A172 (cell line): ENCODE data around the gene TRMT13. TPM values are rescaled to one million over a fixed set of nuclear protein-coding genes. Genes with fewer than 3 reads are reported as not detected.

Experiments
- DNase-seq: peaks from one replicate; pipeline ENCODE4 v3.0.0-alpha.2; 2015; ENCODE audit warnings: low spot score
- total RNA-seq: library from RNA; depleted of rRNA; stranded (reverse); fragments of >200 nt; shearing (Covaris generic); gene quantifications from 2 replicates; pipeline ENCODE4 v1.2.3, GENCODE V29; 2014; rRNA removed

Gene TRMT13, protein sequence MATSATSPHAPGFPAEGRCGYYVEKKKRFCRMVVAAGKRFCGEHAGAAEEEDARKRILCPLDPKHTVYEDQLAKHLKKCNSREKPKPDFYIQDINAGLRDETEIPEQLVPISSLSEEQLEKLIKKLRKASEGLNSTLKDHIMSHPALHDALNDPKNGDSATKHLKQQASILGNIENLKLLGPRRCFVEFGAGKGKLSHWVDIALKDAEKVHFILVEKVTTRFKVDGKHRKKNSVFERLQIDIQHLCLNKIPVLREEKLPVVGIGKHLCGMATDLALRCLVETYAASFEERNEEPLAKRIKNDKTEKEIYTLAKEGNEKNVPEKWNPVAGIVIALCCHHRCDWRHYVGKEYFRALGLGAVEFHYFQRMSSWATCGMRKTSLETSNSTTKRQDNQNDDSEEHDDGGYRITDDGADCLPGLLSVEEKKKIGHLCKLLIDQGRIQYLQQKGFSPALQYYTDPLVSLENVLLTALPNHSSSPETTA
- total RNA-seq: 11.7 and 16.0 TPM in 2 replicates

DNA sequence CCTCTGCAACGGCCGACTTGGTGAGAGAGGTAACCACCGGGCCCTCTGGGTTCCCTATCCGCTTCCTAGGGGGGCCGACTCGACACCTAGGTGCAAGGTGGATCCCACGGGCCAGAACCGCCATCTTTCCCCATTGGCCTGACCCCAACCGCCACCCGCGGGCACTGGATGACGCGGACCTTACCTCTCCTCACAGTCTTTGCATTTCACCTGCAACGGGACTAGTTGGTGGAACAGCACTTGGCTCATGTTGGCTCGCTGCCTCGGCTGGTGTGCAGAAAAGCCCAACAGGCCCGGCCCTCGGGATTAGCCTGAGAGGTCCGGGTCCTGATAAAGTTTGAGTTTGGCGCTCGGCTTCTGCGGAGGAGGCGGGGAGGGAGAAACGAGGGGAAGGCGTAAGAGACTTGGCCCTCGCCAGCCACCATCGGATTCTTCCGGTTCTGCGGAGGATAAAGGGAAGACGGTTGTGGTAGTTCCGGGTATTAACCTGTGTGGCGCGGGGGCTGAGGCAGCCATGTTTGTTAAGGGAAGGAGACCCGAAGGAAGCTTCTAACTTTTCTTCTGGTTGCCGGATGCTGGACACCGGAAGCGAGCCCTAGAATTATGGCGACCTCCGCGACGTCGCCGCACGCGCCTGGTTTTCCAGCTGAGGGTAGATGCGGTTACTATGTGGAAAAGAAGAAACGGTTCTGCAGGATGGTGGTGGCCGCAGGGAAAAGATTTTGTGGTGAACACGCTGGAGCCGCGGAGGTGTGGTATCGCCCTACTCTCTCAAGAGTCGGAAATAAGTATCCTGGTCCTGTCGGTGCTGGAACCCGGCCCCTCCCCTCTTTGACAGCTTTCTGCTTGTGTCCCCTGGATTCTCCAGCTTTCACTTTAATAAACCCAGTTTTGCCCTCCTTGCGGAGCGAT lies at the start of gene TRMT13, which contains the start of gene SASS6:
TSS of gene TRMT13 (plus strand) at position 598 of the 912 bp plus-strand sequence. CDS start at position 604, 6 bp downstream.
TSS of gene SASS6 (minus strand) at position 365 of the 912 bp plus-strand sequence. CDS start at position 249, 116 bp downstream.
- peak; percentile 97 for DNase-seq

DNA sequence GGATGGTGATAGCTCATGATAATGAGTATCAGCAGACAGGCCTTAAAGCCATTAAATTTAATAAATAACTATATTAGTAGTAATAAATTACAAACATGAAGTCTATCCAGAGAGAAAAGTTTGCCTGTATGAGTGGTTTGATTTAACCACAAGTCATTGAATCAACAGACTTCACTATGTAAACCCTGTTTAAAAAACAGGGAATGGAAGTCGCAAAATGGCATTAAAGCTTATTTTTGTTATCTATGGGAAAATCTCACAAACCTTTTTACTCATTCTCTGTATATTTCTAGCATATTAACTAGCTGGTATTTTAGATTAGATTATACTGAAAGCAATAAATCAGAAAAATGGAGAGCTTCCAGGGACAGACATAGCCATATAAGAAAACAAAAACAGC lies 45.6 kb upstream of the TRMT13 start:
- no peak for DNase-seq

DNA sequence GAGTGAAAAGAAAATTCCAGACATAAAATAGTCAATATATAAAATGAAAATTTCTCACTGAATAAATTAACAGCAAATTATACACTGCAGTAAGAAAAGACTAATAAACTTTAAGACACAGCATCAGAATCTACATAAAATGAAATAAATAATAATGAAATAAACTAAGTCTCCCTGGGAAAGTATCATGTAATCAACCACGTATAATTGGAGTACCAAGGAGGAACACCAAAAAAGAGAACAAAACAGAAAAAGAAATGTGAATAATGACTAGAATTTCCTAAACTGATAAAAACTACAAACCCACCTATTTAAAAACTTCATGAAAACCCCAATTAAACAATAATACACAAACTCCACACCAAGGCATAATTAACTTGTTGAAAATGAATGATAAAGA lies 43.9 kb upstream of the TRMT13 start:
- DNase-seq: no peak

DNA sequence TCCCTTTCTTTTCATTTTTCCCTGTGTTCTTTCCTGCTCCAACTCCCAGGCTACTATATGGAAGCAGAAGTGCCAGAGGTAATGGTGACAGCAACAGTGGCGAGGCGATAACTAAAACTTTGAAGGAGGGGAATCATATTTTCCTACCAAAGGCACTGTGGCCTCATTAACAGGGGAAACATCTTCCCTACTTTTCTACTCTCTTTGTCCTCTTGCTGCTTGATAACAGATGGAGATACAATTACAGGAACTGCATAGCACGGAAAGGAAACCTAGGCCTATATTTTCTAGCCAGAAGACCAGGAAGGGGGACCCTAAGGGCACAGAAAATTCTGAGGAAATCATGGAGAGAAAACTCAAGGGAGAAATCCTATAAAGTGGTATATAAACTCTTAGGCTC lies 42.5 kb upstream of the TRMT13 start:
- DNase-seq: no peak

DNA sequence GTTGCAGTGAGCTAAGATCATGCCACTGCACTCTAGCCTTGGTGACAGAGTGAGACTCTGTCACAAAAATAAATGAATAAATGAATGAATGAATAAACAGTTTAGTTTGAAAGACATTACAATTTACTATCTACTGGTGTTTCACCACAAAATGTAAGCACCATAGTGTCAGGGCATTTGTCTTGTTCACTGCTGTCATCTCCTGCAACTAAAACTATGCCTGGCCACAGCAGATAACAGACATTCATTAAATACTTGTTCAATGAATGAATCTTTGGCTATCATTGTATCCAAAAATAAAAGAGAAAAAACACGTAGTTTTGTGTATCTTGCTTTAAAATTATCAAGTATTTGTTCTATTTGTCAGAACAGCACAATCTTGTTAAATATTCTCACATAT lies 32.8 kb upstream of the TRMT13 start:
- peak; percentile 3 for DNase-seq

DNA sequence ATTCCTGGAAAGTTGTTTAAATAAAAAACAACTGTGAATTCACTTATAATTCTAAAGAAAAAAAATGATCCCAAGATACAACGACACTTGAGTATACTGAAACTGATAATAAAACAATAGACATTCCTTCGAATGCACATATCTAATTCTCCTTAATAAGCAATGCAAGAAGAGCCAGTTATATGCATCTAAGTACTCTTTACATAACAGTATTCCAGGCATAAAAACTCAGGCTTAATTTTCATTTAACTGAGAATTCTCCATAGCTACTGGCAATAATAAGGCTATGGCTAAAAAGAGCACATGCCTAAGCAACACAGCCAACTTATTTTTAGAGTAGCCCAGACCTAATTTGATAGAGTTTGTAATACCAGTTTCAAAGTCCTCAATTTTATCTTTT lies 31.4 kb upstream of the TRMT13 start:
- no peak for DNase-seq

DNA sequence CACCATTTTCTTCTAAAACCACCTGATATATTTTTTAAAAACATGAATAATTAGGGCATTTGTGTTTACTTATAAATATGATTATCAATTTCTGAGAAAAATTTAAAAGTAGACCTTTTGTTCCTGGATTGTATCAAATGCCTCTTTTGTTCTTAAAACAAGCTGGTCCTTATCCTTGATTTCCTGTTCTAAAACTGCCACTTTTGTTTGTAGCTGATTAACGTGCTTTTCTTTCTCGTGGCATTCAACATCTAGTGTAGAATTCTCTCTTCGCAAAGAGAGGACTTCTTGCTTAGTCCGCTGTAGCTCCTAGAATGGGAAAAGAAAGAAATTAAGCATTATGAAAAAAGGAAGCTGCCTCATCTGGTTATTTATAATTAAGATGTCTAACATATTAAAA lies 25.3 kb upstream of the TRMT13 start:
- no peak for DNase-seq

DNA sequence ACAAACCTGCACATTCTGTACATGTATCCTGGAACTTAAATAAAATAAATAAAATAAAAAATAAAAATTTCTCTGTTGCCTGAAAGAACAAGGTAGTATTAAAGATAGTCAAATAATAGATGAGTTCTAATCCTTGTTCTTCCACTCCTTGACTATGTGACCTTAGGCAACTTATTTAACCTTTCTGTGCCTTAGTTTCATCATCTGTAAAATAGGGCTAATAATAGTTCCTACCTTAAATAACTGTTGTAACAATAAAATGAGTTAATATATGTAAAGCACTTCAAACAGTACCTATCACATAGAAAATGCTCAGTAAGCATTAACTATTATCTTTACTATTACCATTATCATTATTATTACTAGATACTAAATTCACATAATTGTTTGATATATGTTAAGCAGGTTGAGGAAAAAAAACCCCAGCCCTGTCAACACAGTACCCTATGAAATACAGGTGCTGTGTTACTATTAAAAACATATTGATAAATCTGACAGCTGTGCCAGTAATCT lies 23.4 kb upstream of the TRMT13 start:
- no peak for DNase-seq

DNA sequence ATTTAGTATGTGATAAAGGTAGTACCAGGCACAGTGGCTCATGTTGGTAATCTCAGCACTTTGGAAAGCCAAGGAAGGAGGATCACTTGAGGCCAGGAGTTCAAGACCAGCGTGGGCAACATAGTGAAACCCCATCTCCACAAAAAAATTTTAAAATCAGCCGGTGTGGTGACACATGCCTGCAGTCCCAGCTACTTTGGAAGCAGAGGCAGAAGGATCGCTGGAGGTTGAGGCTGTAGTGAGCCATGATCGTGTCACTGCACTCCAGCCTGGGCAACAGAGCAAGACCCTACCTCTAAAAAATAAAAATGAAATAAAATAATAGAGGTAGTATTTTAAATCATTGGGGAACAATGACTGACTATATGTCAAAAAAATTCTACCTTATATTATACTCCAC lies 17.4 kb upstream of the TRMT13 start:
- DNase-seq: no peak

DNA sequence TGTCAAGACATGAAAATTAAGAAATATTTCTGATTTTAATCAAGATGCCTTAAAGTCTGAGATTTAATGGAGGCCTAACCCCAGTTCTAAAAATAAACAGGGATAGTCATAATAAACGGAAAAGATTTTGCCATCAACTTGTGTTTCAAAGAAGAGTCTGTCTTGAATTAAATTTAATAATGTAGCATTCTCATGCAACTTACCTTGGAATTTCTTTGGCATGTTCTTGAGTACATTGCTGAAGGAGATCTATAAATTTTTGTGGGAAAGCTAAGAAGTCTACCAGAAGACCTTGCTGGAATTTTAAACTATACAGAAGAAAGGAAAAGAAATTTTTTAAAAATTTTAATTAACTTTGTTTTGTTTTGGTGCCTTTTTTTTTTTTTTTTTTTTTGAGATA lies 10.8 kb upstream of the TRMT13 start:
- no peak for DNase-seq

DNA sequence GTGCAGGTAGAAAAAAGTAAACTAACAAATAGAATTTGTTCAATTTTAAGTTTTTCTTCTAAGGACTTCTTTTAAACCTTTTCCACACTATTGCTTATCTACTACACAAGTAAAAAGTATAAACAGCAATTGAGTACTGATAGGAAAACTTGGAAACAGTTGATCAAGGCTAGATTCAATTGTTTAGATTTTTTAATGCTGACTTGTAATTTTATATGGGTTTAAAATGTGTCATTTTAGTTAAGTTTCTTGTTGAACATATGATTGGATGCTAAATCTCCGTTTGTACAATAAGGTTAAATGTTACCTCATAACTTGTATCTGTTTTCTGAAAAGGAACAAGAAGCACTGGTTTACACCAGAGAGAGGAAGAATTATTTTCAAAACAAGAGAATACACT lies 5.7 kb upstream of the TRMT13 start:
- DNase-seq: no peak

DNA sequence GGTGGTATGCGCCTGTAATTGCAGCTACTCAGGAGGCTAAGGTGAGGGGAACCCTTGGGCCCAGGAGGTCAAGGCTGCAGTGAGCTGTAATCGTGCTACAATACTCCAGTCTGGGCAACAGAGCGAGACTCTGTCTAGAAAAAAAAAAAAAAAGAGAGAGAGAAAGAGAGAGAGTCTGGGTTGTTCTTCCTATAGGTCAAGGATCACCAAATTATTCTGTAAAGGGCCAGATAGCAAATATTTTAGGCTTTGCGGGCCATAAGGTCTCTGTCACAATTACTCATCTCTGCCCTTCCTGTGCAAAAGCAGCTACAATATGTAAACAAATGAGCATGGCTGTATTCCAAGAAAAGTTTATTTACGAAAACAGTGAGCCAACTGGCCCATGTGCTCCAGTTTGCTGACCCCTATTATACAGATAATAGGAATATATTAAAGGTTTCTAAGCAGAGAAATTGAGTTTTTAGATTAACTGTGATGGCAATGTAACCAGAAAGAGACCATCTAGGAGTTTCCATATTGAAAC lies 2.3 kb upstream of the TRMT13 start:
- no peak for DNase-seq

DNA sequence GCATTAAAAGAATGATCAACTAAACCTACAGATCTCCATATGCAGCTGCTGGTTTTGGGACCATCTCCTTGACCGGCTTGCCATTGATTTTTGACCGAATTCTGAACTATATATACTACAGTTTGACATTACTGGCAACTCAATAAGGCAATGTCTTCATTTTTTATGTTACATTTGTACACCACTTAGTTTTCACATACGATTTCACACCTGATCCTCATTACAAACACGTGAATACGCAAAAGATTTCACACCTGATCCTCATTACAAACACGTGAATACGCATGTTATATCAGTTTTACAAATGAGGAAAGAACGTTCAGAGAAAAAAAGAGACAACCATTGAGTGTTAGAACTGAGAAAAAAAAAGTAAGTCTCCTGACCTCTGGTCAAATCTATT lies 1.3 kb upstream of the TRMT13 start:
- no peak for DNase-seq

DNA sequence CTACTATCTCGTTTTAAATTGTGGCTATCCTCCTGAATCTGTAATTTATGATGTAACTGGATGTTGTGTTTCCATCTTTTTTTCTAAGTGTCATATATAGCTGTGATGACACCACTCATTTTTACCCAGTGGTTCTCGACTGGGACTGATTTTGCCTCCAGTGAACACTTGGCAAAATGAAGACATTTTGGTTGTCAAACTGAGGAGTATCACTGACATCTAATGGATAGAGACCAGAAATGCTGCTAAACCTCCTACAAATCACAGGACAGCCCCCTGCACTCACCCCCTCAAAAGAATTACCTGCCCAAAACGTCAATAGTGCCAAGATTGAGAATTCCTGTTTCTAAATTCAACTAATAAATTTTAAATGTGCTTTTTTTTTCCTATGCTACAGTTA lies 1.9 kb downstream of the TRMT13 start:
- no peak for DNase-seq

DNA sequence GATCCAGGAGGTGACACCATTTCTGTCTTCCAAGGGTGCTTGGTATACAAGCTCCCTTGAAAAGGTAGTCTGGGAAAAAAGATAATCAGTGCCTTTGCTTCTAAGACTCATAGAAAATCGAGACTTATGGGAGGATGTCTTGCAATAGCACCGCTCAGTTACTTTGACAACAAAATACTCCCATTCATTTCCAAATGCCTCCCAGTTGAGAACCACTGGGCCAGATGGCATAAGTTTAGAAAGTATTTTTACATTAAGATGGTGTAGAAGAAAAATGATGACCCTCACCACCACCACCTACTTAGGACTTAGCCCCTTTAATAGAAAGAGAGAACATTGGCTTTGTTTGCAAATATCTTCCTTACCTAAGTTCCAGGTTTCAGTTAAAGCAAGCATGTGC lies 4.6 kb downstream of the TRMT13 start:
- no peak for DNase-seq

DNA sequence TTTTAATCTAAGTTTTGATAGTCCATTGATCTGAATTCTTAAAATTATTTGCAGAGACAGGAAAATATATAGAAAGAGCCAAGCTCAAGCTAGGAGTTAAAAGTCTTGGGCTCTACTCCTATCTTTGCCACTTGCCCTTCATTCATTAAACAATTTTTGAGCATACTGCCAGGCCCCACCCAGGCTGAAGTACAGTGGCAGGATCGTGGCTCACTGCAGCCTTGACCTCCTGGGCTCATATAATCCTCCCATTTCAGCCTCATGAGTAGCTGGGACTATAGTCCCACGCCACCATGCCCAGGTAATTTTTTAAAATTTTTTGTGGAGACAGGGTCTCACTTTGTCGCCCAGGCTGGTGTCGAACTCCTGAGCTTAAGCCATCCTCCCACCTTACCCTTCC lies 8.2 kb downstream of the TRMT13 start:
- DNase-seq: no peak

DNA sequence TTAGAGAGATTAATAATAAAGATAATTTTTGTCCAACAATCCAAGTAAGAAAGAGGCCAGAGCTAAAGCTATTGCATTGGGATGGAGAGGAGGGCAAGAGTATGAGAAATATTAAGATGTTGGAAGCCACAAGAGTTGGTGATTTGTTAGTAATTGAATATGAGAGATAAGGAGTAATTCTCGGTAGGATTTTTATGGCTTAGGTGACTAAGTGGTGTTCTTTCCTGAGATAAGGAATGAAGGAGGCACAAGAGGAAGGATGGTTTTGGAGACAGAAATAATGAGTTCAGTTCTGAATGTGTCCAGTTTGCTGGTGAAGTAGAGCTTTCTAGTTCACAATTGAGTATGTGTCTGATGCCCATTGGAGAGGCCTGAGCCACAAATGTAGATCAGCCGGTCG lies 9.4 kb downstream of the TRMT13 start:
- no peak for DNase-seq

DNA sequence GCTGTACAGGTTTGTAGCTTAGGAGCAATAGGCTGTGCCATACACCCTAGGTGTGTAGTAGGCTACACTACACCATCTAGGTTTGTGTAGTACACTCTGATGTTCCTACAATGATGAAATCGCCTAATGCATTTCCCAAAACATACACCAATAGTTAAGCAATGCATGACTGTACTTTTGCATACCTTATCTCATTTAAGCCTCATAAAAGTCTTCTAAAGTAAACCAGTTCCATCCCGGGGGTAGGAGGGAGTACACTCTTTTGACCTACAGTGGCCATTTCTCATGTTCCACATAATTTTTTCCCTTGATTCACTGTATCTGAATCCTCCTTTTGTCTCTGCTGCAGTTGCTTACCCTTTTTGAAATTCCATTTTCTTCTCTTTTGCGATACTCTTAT lies 12.2 kb downstream of the TRMT13 start:
- no peak for DNase-seq

DNA sequence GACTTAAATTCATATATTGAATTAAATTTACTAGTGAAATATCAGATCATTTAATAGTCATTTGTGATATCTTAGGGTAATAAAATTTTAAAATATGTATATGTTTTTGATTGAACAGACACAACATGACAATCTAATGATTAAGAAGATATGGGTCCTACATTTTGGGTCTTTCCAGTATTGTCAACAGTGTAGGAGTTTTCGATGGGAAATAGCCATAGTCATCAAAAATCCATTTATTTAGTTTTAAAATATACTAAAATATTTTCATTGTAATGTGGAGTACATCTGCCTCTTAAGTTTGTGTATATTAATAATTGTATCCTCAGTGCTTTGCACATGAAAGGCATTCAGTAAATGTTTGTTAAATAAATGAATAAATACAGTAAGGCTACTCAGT lies 14.0 kb downstream of the TRMT13 start:
- DNase-seq: no peak

DNA sequence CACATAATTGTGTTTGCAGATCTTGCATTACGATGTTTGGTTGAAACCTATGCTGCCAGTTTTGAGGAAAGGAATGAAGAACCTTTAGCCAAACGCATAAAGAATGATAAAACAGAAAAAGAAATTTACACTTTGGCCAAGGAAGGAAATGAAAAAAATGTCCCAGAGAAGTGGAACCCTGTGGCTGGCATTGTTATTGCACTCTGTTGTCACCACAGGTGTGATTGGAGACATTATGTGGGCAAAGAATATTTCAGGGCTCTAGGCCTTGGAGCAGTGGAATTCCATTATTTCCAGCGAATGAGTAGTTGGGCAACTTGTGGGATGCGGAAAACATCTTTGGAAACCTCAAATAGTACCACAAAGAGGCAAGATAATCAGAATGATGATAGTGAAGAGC lies 14.9 kb downstream of the TRMT13 start:
- DNase-seq: no peak

DNA sequence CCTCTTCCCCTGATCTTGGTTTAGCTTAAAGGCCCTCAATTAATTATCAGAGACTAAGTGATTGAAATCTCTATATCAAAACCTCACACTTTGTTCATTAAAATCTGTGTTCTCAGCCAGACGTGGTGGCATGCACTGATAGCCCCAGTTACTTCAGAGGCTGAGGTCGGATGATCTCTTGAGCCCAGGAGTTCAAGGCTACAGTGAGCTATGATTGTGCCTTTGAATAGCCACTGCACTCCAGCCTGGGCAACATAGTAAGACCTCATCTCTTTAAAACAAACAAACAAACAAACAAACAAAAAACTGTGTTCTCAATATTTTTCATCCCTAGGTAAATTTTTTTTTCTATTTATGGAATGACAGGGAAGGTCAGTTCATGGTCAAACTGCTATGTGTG lies 18.7 kb downstream of the TRMT13 start:
- DNase-seq: no peak

DNA sequence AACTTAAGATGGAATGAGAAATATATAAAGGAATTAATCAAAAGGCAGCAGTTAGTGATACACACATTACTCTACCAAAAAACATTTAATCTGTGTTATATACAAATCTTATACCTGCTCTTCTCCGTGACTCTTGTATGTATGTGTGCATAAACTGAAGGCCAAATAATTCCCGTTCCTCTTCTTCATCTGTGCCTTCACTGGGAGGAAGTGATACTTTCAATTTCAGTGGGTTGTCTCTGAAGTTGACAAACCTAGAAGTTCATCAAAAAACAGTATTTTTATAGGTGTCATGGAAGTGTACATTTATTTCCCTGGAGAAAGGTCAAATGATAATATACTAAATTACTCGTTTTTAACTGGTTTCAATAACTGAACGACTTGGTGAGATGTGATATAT lies 19.3 kb downstream of the TRMT13 start:
- no peak for DNase-seq
